Measurements from ENCODE around the gene PIWIL1.

PIWIL1 gene

GRCh38 chr12:130337488-130338303, at the start of gene PIWIL1:
Gene PIWIL1 (plus strand): TSS chr12:130337887. CDS start chr12:130342592, 4,705 bp downstream.
- DNase-seq (ENCODE audit: low read depth): no peak

GRCh38 chr12:130288206-130288605, 49.5 kb upstream of the PIWIL1 start:
- DNase-seq (ENCODE audit: low read depth): no peak

DNA sequence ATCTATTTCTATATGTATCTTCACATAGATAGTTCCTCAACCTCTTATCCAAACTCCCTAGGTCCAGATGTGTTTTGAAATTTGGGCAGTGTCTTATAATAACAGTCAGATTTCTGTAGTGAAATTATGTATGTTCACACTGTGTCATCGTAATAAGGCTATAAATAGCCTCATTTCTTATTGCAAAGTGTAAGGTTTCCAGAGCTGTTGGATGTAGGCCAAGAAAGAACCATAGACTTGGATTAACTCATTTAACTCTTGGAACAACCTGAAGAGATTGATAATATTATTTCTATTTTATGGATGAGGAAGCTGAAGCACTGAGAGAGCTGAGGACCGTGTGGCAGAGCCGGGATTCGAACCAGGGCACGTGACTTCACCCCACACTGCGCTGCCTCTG, 49.0 kb upstream of the PIWIL1 start:
- DNase-seq (ENCODE audit: low read depth): no peak

DNA sequence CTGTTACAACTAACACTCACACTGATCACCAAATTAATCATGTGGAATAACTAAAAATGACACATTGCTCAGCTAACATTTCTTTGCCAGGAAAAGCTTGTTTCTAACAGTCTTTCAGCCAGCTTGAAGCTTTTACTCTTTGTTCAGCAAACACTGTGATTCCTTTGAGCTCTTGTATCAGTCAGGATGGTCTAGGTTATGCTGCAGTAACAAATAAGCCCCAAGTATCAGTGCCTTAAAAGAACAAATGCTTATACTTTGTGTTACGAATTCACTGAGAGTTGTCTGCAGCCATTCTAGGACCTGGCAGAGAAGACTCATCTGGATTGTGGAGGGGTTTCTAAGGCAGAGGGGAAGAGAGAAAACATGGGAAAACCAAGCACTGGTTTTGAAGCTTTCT, 47.6 kb upstream of the PIWIL1 start:
- no peak for DNase-seq (ENCODE audit: low read depth)

DNA sequence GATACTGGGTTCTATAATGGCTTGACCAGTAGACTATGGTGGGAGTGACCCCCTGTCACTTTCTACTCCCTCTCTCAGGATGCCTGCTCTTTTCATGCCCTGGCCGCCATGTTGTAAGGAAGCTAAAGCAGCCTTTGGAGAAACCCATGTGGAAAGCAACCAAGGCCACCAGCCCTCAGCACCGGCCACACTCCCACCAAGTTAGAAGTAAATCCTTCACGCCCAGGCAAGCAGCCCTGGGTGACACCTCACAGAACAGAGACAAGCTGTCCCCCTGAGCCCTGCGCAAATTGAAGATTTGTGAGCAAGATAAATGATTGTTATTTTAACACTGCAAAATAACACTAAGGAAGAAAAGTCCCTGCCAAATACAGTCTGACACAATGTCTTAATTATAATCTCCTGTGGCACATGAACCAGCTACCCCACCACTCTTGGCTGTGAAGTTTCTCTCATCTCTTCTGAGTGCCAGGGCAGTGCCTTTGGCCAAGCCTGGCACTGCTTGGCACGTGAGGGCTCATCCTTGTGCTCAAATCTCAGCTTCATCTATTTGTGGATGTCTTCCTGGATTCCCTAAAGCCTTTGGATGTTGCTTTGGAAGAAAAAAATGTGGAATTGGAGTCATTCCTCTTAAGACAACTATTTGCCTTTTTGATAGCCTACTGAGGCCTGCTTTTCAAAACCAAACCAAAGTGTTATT, 39.2 kb upstream of the PIWIL1 start:
- DNase-seq (ENCODE audit: low read depth): no peak

DNA sequence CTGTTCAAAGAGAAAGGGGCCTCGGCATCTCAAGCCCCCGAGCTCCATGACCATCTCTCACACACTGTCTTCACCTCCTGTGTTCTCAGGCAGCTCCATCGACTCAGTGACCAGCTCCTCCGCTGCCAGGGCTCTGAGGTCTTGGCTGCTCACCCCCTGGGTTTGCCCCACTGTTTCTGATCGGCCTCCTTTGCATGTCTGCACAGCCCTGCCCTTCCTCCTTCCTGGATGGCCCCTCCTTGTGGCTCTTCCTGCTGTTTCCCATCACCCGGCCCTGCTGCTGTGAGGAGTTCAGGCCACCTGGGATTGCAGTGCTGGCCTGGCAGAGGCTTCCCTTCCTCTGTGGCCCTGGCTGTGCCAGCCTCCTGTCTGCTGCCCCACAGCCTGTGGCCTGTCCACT, 38.1 kb upstream of the PIWIL1 start:
- no peak for DNase-seq (ENCODE audit: low read depth)

DNA sequence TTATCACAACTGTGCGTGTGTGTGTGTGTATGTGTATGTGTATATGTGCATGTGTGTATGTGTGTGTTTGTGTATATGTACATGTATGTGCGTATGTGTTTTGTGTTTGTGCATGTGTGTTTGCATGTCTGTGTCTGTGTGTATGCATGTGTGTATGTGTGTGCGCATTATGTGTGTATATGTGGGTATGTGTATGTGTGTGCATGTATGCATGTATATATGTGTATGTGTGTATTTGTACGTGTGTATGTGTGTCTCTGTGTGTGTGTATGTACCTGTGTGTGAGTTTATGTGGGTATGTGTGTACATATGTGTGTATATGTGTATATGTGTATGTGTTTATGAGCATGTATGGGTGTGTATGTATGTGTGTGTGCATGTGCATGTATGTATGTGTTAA, 37.6 kb upstream of the PIWIL1 start:
- DNase-seq (ENCODE audit: low read depth): no peak

DNA sequence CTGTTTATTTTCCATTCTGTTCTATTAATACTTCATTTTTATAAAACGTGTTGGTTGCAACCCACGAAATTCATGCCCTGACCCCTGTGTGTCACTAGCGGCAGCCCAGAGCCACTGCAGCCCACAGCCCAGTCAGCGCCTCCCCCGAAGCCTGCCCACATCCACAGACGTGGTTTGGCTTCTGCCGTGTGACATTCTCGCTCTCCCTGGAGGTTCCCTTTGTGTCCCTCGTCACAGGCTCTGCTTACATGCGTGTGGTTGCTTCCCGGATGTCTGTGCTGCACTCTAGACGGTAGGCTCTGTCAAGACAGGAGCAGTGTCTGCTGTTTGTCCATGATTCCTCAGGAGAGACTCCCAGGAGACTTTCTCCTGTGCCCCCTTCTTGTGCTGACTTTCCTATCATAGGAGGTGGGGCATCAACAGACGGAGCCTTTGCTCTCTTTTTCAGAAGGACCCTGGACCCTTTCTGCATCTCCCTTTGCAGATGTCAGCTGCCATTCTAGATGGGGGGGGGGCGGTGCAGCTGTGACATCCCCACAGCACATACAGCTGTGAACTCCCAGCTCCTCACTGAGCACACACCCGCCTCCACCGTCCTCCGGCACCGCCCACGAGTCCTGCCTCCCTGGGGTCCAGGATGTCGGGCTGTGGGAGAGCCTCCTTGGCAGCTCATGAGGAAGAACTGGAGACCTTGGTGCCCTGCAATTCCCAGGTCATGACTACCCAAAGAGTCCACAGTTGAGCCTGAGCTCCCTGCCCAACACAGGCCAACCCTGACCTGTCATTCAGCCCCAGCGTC, 36.8 kb upstream of the PIWIL1 start:
- no peak for DNase-seq (ENCODE audit: low read depth)

DNA sequence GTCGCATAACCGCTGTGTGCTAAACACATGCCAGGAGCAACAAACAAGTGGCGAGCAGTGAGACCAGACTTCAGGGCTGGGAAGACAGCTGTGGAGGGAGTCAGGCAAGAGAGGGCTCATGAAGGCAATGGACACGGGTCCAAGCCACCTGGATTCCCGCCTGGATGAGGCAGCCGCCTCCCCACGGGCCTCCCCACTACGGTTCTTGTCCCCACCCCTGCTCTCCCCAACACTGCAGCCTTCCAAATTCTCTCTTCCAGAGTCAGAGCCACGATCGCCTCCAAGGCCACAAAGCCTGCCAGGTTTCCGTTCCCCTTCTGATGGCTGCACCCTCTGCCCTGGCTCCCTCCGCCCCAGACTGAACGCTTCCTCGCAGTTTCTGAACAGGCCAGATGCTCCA, 36.1 kb upstream of the PIWIL1 start:
- no peak for DNase-seq (ENCODE audit: low read depth)

DNA sequence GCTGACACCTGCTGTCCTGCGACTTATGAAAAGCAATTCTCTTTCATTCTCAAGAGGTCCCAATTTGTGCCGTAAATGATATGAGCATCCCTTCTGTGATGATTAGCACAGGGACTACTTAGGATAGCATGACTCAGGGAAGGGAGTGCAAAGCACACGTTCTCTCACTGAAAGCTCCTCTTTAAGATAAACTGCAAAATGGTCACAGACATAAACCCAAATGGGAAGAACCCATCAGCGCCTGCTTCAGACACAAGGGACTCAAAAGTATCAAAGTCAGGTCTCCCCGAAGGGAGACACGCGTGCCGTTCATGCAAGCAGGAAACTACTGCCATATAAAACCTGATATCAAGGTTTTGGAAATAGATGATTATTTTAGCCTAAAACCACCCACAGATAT, 33.9 kb upstream of the PIWIL1 start:
- no peak for DNase-seq (ENCODE audit: low read depth)

DNA sequence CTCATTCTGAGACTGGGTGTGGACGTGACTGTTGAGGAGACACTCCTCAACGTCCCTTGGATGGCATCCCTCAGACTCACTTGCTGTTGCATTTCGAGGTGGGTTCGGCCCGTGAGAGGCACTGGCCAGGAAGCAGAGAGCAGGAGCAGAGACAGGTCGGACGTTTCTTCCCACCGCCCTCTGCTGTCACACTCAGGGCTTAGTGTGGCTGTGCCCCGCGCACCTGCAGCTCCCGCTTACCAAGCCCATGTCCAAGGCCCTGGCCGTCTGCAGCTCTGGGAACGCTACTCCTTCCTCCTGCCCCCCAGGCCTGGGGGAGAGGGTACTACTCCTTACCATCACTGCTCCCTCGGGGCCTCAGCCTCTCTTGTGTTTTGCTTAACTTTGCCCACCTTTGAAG, 29.8 kb upstream of the PIWIL1 start:
- no peak for DNase-seq (ENCODE audit: low read depth)

DNA sequence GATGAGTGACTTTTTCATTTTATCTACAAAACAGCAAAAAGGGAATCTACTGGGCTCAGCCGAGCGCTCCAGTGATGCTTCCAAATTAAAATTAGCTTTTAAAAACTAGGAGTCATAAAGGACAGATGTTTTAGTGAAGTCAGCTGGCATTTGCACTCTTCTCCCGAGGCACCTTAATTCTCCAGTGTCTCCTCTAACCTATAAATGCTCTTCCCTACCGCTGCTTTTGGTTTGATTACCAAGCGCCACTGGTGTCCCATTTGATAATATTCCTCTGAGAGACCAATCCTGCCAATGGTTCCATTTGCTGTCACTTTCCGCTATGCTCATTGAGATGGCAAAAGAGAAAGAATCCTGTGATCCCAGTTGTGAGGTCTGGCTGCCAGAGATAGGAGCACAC, 29.3 kb upstream of the PIWIL1 start:
- no peak for DNase-seq (ENCODE audit: low read depth)

DNA sequence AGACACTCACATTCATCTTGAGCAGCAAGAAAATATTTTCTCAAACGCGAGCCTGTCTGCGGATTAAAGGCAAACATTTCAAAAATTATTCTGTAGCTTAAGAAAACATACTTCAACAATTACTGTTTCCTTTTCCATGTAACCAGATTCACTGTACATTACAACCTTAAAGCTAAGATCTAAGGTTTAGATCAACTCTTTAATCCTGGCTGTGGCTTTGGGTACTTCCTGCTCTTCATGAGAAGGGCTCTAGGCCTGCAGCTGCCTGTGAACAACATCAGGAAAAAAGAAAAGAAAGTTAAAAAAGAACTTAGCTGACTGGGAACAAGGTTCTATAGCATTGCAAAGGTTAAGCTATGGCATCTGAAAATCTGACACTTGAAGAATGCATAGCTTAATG, 21.4 kb upstream of the PIWIL1 start:
- no peak for DNase-seq (ENCODE audit: low read depth)

- DNase-seq (ENCODE audit: low read depth): no peak
Observed at GRCh38 chr12:130320536-130320935, 17.2 kb upstream of the PIWIL1 start.

DNA sequence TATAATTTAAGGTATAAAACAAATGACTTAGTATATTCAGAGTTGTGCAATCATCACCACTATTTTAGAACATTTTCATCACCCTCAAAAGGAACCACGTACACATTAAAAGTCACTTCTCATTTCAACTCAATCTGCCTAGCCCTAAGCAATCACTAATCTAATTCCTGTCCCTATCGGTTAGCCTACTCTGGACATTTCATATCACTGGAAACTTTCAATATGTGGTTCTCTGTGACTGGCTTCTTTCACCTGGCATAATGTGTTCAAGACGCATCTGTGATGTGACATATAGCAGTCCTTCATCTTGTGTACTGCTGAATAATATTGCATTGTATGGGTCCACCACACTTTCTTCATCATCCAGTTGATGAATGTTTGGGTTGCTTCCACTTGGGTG, 15.4 kb upstream of the PIWIL1 start:
- DNase-seq (ENCODE audit: low read depth): no peak

GRCh38 chr12:130330685-130331084, 7.0 kb upstream of the PIWIL1 start:
- DNase-seq (ENCODE audit: low read depth): no peak

DNA sequence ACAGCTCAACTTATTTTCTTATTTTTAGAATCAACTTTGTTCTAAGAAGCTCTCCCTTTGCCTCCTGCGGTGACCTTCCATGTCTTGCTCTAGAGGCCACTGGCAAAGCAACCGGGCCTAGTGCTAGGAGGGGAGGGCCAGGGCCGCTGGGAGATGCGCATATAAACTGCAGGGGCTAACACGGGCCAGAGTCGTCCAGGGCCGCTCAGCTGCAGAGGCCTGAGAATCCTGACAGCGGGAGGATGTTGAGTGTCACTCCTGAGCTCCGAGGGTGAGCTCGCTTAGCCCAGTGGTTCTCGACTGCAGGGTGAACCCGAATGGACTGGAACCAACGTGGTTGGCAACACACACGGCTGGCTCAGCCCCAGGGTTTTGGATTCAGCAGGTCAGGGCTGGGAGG, 6.5 kb upstream of the PIWIL1 start:
- no peak for DNase-seq (ENCODE audit: low read depth)

DNA sequence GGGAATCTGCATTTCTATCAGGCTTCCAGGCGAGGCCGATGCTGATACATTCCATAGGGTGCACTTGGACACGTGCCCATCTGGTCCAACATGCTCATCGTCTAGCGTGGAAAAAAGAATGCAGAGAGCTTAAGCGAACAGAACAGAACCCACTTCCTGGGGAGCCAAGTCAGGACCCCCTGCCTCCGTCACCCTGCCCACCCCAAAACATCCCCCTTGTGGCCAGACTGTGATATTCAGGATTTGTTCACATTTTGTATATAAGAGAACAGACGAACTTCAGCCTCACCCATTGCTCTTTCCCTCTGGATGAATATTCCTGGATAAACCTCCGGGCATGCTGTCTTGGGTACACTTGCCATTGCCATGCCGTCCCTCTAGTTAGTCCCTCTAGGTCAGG, 4.3 kb upstream of the PIWIL1 start:
- DNase-seq (ENCODE audit: low read depth): no peak

DNA sequence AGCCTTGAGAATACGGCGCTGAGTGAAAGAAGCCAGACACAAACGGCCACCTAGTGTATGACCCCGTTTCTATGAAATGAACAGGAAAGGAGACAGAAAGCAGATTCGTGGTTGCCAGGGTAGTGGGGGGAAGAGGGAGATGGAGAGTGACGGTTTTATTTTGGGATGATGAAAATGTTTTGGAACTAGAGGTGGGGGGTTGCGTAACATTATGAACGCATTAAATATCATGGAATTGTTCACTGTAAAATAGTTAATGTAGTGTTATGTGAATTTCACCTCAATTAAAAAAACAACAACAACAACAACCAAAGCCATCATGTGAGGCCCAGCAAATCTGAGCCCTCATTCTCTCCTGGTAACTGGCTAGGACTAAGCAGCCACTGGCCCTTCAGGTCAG, 3.3 kb upstream of the PIWIL1 start:
- no peak for DNase-seq (ENCODE audit: low read depth)

DNA sequence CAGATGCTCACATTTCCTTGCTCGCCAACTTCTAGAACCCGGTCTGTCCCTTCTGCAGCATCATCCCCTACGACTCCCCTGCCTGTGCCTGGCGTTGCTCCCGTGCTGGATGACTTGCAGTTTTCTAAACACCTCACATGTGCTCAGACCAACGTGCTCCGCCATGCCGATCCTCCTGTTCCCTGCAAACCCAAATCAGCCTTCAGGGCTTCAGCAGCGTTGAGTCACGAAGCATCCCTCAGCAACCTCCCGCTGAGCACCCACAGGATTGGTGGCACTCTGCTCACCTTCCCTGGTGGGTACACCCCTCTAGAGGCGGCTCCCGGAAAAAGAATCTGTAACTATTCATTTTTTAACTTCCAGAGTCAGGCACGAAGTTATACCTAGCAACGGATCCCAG, 2.8 kb upstream of the PIWIL1 start:
- DNase-seq (ENCODE audit: low read depth): no peak

DNA sequence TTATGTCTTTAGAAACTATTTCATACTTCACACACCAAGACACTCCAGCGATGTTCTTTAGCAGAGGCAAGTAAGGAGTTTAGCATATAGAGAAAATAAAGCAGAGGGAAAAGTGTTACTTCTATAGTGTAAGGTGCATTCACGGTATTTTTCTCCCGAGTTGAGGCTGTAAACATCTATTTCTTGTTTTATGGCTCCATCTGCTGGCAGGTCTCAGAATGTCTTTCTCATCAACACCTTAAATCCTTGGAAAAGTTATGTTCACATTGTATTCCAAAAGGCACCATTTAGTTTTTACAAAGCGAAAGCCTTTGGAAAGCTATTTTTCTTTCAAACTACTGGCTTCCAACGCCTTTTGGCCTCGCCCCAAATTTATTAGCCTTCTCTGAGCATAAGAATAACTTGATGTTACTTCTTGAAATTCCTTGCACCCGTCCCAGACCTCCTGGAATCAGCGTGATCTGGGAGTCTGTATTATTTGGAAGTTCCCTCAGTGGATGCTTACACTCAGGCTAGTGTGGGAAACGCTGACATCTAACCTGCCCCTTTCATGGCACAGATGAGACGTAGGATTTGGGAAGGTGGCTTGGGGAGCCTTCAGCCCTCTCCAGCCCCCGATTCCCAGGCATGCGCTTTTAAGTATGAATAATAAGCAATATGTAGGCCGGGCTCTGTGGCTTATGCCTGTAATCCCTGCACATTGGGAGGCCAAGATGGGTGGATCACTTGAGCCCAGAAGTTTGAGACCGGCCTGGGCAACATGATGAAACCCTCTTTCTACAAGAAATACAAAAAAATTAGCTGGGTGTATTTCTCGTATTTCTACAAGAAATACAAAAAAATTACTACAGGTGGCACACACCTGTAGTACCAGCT, 1.9 kb upstream of the PIWIL1 start:
- peak; percentile 3 for DNase-seq (ENCODE audit: low read depth)
